ENCODE results near the gene BCAS3.

BCAS3 gene

GRCh38 chr17:61211236-61211635 lies 533.6 kb downstream of the BCAS3 start:
- no peak overlapping the region for H3K9ac ChIP-seq
- H3K4me2 ChIP-seq: no peak overlapping the region
- no peak overlapping the region for H3K27ac ChIP-seq
- no peaks in the 10 kb centered on the region for H3K36me3 ChIP-seq (ENCODE audit: insufficient read depth)
- no peaks in the 10 kb centered on the region for H3K4me1 ChIP-seq (ENCODE audit: low read depth, poor library complexity, severe bottlenecking)
- H2AFZ ChIP-seq (ENCODE audit: low read depth): no peak overlapping the region
- no peaks in the 10 kb centered on the region for H4K20me1 ChIP-seq (ENCODE audit: insufficient read depth)
- TF ChIP-seq CTCF (conservative IDR thresholded peaks at IDR 0.05; ENCODE audit: low read depth, low read length): no peak
- H3K4me3 ChIP-seq (IDR thresholded peaks at IDR 0.05; ENCODE audit: insufficient read depth, low read depth, low read length): no peak overlapping the region
- H3K27me3 ChIP-seq (ENCODE audit: insufficient read depth, low read depth): no peaks in the 10 kb centered on the region
- no peaks in the 10 kb centered on the region for H3K79me2 ChIP-seq (ENCODE audit: insufficient read depth, low read depth)

GRCh38 chr17:61212655-61213054 lies 535.0 kb downstream of the BCAS3 start:
- Histone ChIP-seq H3K79me2 (ENCODE audit: insufficient read depth, low read depth) (no peaks in the 10 kb centered on the region), H3K4me2 (no peak overlapping the region), H3K27me3 (ENCODE audit: insufficient read depth, low read depth) (no peaks in the 10 kb centered on the region), H3K9ac (no peak overlapping the region), H3K36me3 (ENCODE audit: insufficient read depth) (no peaks in the 10 kb centered on the region), H3K27ac (no peak overlapping the region), H2AFZ (ENCODE audit: low read depth) (no peak overlapping the region), H3K4me3 (IDR thresholded peaks at IDR 0.05; ENCODE audit: insufficient read depth, low read depth, low read length) (no peak overlapping the region), H3K4me1 (ENCODE audit: low read depth, poor library complexity, severe bottlenecking) (no peaks in the 10 kb centered on the region), H4K20me1 (ENCODE audit: insufficient read depth) (no peaks in the 10 kb centered on the region)
- no peak for TF ChIP-seq CTCF (conservative IDR thresholded peaks at IDR 0.05; ENCODE audit: low read depth, low read length)

GRCh38 chr17:61214753-61215152 lies 537.1 kb downstream of the BCAS3 start:
- H3K4me1 ChIP-seq (ENCODE audit: low read depth, poor library complexity, severe bottlenecking): no peaks in the 10 kb centered on the region
- no peaks in the 10 kb centered on the region for H3K79me2 ChIP-seq (ENCODE audit: insufficient read depth, low read depth)
- no peak overlapping the region for H3K9ac ChIP-seq
- H2AFZ ChIP-seq (ENCODE audit: low read depth): no peak overlapping the region
- H3K36me3 ChIP-seq (ENCODE audit: insufficient read depth): no peaks in the 10 kb centered on the region
- H3K4me3 ChIP-seq (IDR thresholded peaks at IDR 0.05; ENCODE audit: insufficient read depth, low read depth, low read length): no peak overlapping the region
- no peak for TF ChIP-seq CTCF (conservative IDR thresholded peaks at IDR 0.05; ENCODE audit: low read depth, low read length)
- H4K20me1 ChIP-seq (ENCODE audit: insufficient read depth): no peaks in the 10 kb centered on the region
- no peak overlapping the region for H3K27ac ChIP-seq
- no peaks in the 10 kb centered on the region for H3K27me3 ChIP-seq (ENCODE audit: insufficient read depth, low read depth)
- H3K4me2 ChIP-seq: no peak overlapping the region

- no peak overlapping the region for H3K4me3 ChIP-seq (IDR thresholded peaks at IDR 0.05; ENCODE audit: insufficient read depth, low read depth, low read length)
- H3K27ac ChIP-seq: no peak overlapping the region
- H4K20me1 ChIP-seq (ENCODE audit: insufficient read depth): no peaks in the 10 kb centered on the region
- H3K9ac ChIP-seq: no peak overlapping the region
- no peaks in the 10 kb centered on the region for H3K79me2 ChIP-seq (ENCODE audit: insufficient read depth, low read depth)
- TF ChIP-seq CTCF (conservative IDR thresholded peaks at IDR 0.05; ENCODE audit: low read depth, low read length): no peak
- no peak overlapping the region for H2AFZ ChIP-seq (ENCODE audit: low read depth)
- H3K36me3 ChIP-seq (ENCODE audit: insufficient read depth): no peaks in the 10 kb centered on the region
- no peak overlapping the region for H3K4me2 ChIP-seq
- peaks cover 3% of the 10 kb centered on the region for H3K4me1 ChIP-seq (ENCODE audit: low read depth, poor library complexity, severe bottlenecking)
- no peaks in the 10 kb centered on the region for H3K27me3 ChIP-seq (ENCODE audit: insufficient read depth, low read depth)
These were observed 538.4 kb downstream of the BCAS3 start for GRCh38 chr17:61216066-61216465.

All from KMS-11 (cell line).